Stimulated activated CD8-positive, alpha-beta memory T cell treated with anti-CD3 and anti-CD28 coated beads, Interleukin-7, amount 100 ng/mL, for 24 hours (primary cell): ENCODE results near the gene SSC5D.

ENCODE experiments used
- DNase-seq: peaks from one replicate; pipeline ENCODE4 v3.0.0-alpha.2; 2020; ENCODE audit warnings: low read depth

Gene SSC5D

GRCh38 chr19:55536951-55537740, 48.9 kb downstream of the SSC5D start, which contains the start of gene SBK2:
TSS of gene SBK2 (minus strand) at chr19:55537133. CDS start at chr19:55536294, 839 bp downstream.
- no peak for DNase-seq

- DNase-seq = no peak
Measured at GRCh38 chr19:55537741-55538111, 49.5 kb downstream of the SSC5D start.

- DNase-seq = no peak
Measured at GRCh38 chr19:55538132-55538531, 49.9 kb downstream of the SSC5D start.

- no peak for DNase-seq
Measured at GRCh38 chr19:55539090-55539984, 51.1 kb downstream of the SSC5D start.

- no peak for DNase-seq
Measured at GRCh38 chr19:55540619-55541018, 52.4 kb downstream of the SSC5D start.

- DNase-seq = no peak
Measured at GRCh38 chr19:55541091-55541490, 52.9 kb downstream of the SSC5D start.

- DNase-seq = no peak
Measured at GRCh38 chr19:55542292-55542855, 54.1 kb downstream of the SSC5D start.

GRCh38 chr19:55543567-55543966, 55.3 kb downstream of the SSC5D start:
- no peak for DNase-seq

- DNase-seq = no peak
Measured at GRCh38 chr19:55544014-55544413, 55.8 kb downstream of the SSC5D start.

GRCh38 chr19:55544776-55545439, 56.7 kb downstream of the SSC5D start:
- DNase-seq = no peak

GRCh38 chr19:55545443-55545842, 57.2 kb downstream of the SSC5D start, which contains the start of gene SBK3:
TSS of gene SBK3 (minus strand) at chr19:55545543. CDS start at chr19:55545543, 0 bp downstream.
- DNase-seq = no peak

GRCh38 chr19:55546011-55546410, 57.8 kb downstream of the SSC5D start:
- no peak for DNase-seq

- no peak for DNase-seq
Measured at GRCh38 chr19:55546822-55547614, 58.8 kb downstream of the SSC5D start.

GRCh38 chr19:55549500-55550320, 61.5 kb downstream of the SSC5D start:
- no peak for DNase-seq

- DNase-seq = no peak
Measured at GRCh38 chr19:55550321-55550650, 62.0 kb downstream of the SSC5D start.

- DNase-seq = no peak
Measured at GRCh38 chr19:55552206-55552605, 64.0 kb downstream of the SSC5D start.

- no peak for DNase-seq
Measured at GRCh38 chr19:55552620-55553019, 64.4 kb downstream of the SSC5D start.

GRCh38 chr19:55553217-55554182, 65.3 kb downstream of the SSC5D start:
- DNase-seq = no peak

GRCh38 chr19:55554302-55554701, 66.1 kb downstream of the SSC5D start:
- DNase-seq = no peak
